Subcutaneous abdominal adipose tissue (tissue), 5 donors: ENCODE measurements around the gene ACOT9.
"Not testable (repeated sequence)": the region's sequence is repeated elsewhere in the genome, so short reads cannot be mapped to it uniquely, and the experiment has no call there.

Experiments used
- H3K27ac ChIP-seq: one replicate; pipeline ENCODE4 v1.7.0; 2013; ENCODE audit warnings: low read depth, mild to moderate bottlenecking, inconsistent platforms, low read length, moderate library complexity
- H3K27me3 ChIP-seq, 5 donors: one replicate each; pipeline ENCODE4 v1.7.0; 2013; ENCODE audit warnings: low read length in 5 of 5, inconsistent platforms in 1 of 5; ENCODE audit not compliant: control insufficient read depth in 5 of 5, insufficient read depth in 4 of 5
- H3K36me3 ChIP-seq, 5 donors: one replicate each; pipeline ENCODE4 v1.7.0; 2013; ENCODE audit warnings: low read length in 5 of 5; ENCODE audit not compliant: control insufficient read depth in 5 of 5, insufficient read depth in 5 of 5
- H3K4me1 ChIP-seq, 5 donors: one replicate each; pipeline ENCODE4 v1.7.0; 2013; ENCODE audit warnings: low read length in 5 of 5, mild to moderate bottlenecking in 3 of 5, moderate library complexity in 1 of 5; ENCODE audit not compliant: control insufficient read depth in 5 of 5, insufficient read depth in 5 of 5
- H3K4me3 ChIP-seq, 5 donors: one replicate each; pipeline ENCODE4 v1.7.0; 2013; ENCODE audit warnings: low read length in 5 of 5, low read depth in 1 of 5
- H3K9ac ChIP-seq, 5 donors: one replicate each; pipeline ENCODE4 v1.7.0; 2013; ENCODE audit warnings: low read length in 5 of 5, mild to moderate bottlenecking in 4 of 5, moderate library complexity in 3 of 5
- H3K9me3 ChIP-seq, 5 donors: one replicate each; pipeline ENCODE4 v1.7.0; 2013; ENCODE audit warnings: low read length in 5 of 5; ENCODE audit not compliant: control insufficient read depth in 5 of 5
- donor health status: healthy.
- donor health status: healthy.
- donor health status: healthy.
- donor health status: healthy.
- donor health status: healthy.

ACOT9 gene

GRCh38 chrX:23743623-23743971, 521 bp upstream of the ACOT9 start:
- not testable (repeated sequence) for H3K9ac ChIP-seq, H3K27me3 ChIP-seq, H3K9me3 ChIP-seq, H3K36me3 ChIP-seq
- H3K4me1 ChIP-seq: peaks cover 0 to 12% (median 6%) of the 10 kb centered on the region in 5 donors
- peak overlapping the region in 2 of 5 donors; percentile 70 to 78 for H3K4me3 ChIP-seq
- H3K27ac ChIP-seq: peak overlapping the region; percentile 94

- Histone ChIP-seq H3K36me3 (no peaks in the 10 kb centered on the region), H3K9ac (peak overlapping the region in 4 of 5 donors; percentile 68 to 90 (median 80)), H3K4me3 (peak overlapping the region; percentile 68 to 78 (median 73)), H3K27me3 (no peaks in the 10 kb centered on the region), H3K27ac (peak overlapping the region; percentile 94), H3K4me1 (peaks cover 0 to 12% (median 6%) of the 10 kb centered on the region in 5 donors), H3K9me3 (peaks cover 0 to 6% (median 0%) of the 10 kb centered on the region in 5 donors)
Measured at GRCh38 chrX:23742174-23742696, 841 bp downstream of the ACOT9 start.

- no peak overlapping the region for H3K9ac ChIP-seq
- no peak overlapping the region for H3K4me3 ChIP-seq
- H3K36me3 ChIP-seq: peaks cover 0 to 8% (median 3%) of the 10 kb centered on the region in 5 donors
- H3K9me3 ChIP-seq: peaks cover 0 to 6% (median 0%) of the 10 kb centered on the region in 5 donors
- no peak overlapping the region for H3K27ac ChIP-seq
- no peaks in the 10 kb centered on the region for H3K27me3 ChIP-seq
- peaks cover 0 to 12% (median 6%) of the 10 kb centered on the region in 5 donors for H3K4me1 ChIP-seq
Measured at GRCh38 chrX:23737413-23737812, 5.7 kb downstream of the ACOT9 start.

GRCh38 chrX:23736030-23736429, 7.0 kb downstream of the ACOT9 start:
- Histone ChIP-seq H3K27ac (no peak overlapping the region), H3K4me1 (no peaks in the 10 kb centered on the region), H3K4me3 (no peak overlapping the region), H3K27me3 (no peaks in the 10 kb centered on the region), H3K9ac (no peak overlapping the region), H3K36me3 (peaks cover 0 to 15% (median 6%) of the 10 kb centered on the region in 5 donors), H3K9me3 (peaks cover 0 to 6% (median 0%) of the 10 kb centered on the region in 5 donors)

- H3K4me3 ChIP-seq: no peak overlapping the region
- no peak overlapping the region for H3K27ac ChIP-seq
- no peaks in the 10 kb centered on the region for H3K9me3 ChIP-seq
- no peaks in the 10 kb centered on the region for H3K4me1 ChIP-seq
- no peak overlapping the region for H3K9ac ChIP-seq
- peaks cover 15 to 29% (median 22%) of the 10 kb centered on the region in 5 donors for H3K36me3 ChIP-seq
- H3K27me3 ChIP-seq: no peaks in the 10 kb centered on the region
Measured at GRCh38 chrX:23732704-23733103, 10.4 kb downstream of the ACOT9 start.

GRCh38 chrX:23731951-23732350, 11.1 kb downstream of the ACOT9 start:
- peaks cover 18 to 35% (median 22%) of the 10 kb centered on the region in 5 donors for H3K36me3 ChIP-seq
- H3K9ac ChIP-seq: no peak overlapping the region
- no peaks in the 10 kb centered on the region for H3K27me3 ChIP-seq
- H3K9me3 ChIP-seq: no peaks in the 10 kb centered on the region
- no peaks in the 10 kb centered on the region for H3K4me1 ChIP-seq
- H3K27ac ChIP-seq: no peak overlapping the region
- H3K4me3 ChIP-seq: no peak overlapping the region

- H3K27me3 ChIP-seq: no peaks in the 10 kb centered on the region
- H3K9ac ChIP-seq: no peak overlapping the region
Measured at GRCh38 chrX:23729214-23729613, 13.9 kb downstream of the ACOT9 start.

GRCh38 chrX:23727206-23727605, 15.9 kb downstream of the ACOT9 start:
- H3K4me3 ChIP-seq: no peak overlapping the region
- no peaks in the 10 kb centered on the region for H3K9me3 ChIP-seq
- no peaks in the 10 kb centered on the region for H3K4me1 ChIP-seq
- no peaks in the 10 kb centered on the region for H3K27me3 ChIP-seq
- H3K36me3 ChIP-seq: peaks cover 19 to 59% (median 32%) of the 10 kb centered on the region in 5 donors
- H3K9ac ChIP-seq: no peak overlapping the region
- no peak overlapping the region for H3K27ac ChIP-seq

More at GRCh38 chrX:23729214-23729613, 13.9 kb downstream of the ACOT9 start:
- H3K4me3 ChIP-seq: no peak overlapping the region
- H3K36me3 ChIP-seq: peaks cover 23 to 44% (median 27%) of the 10 kb centered on the region in 5 donors
- H3K27ac ChIP-seq: no peak overlapping the region
- H3K9me3 ChIP-seq: no peaks in the 10 kb centered on the region
- no peaks in the 10 kb centered on the region for H3K4me1 ChIP-seq

GRCh38 chrX:23726191-23726590, 16.9 kb downstream of the ACOT9 start:
- Histone ChIP-seq H3K27ac (no peak overlapping the region), H3K27me3 (no peaks in the 10 kb centered on the region), H3K9ac (no peak overlapping the region), H3K36me3 (peaks cover 20 to 62% (median 35%) of the 10 kb centered on the region in 5 donors), H3K9me3 (no peaks in the 10 kb centered on the region), H3K4me3 (no peak overlapping the region), H3K4me1 (no peaks in the 10 kb centered on the region)

GRCh38 chrX:23720117-23720677, 22.9 kb downstream of the ACOT9 start:
- Histone ChIP-seq H3K27me3 (peaks cover 0 to under 1% (median 0%) of the 10 kb centered on the region in 5 donors), H3K4me1 (no peaks in the 10 kb centered on the region), H3K9ac (no peak overlapping the region), H3K4me3 (no peak overlapping the region), H3K36me3 (peaks cover 18 to 63% (median 40%) of the 10 kb centered on the region in 5 donors), H3K27ac (no peak overlapping the region), H3K9me3 (no peaks in the 10 kb centered on the region)
